ENCODE results near the gene MYLIP.

The MYLIP gene

GRCh38 chr6:16160794-16161193 lies 31.9 kb downstream of the MYLIP start:
- Histone ChIP-seq H3K9ac (ENCODE audit: low read length) (no peak overlapping the region), H4K20me1 (ENCODE audit: low read depth, low read length) (no peaks in the 10 kb centered on the region), H3K9me2 (replicated peaks; ENCODE audit: insufficient read depth, low read length) (no peaks in the 10 kb centered on the region), H3K79me2 (ENCODE audit: insufficient read depth, low read length) (no peaks in the 10 kb centered on the region), H3K4me2 (ENCODE audit: low read depth, low read length, poor library complexity, severe bottlenecking) (no peak overlapping the region), H3K9me3 (ENCODE audit: insufficient read depth, low read length) (peaks cover 10% of the 10 kb centered on the region; the same call in 1 of the 2 replicates), H3F3A (ENCODE audit: insufficient read depth) (no peaks in the 10 kb centered on the region), H2AFZ (ENCODE audit: low read depth, low read length, severe bottlenecking) (no peak overlapping the region), H3K36me3 (ENCODE audit: low read length) (peaks cover 7% of the 10 kb centered on the region; the same call in 1 of the 2 replicates), H3K4me3 (ENCODE audit: insufficient read depth, low read length, poor library complexity, severe bottlenecking) (no peak overlapping the region), H3K27me3 (ENCODE audit: low read length) (no peaks in the 10 kb centered on the region), H3K27ac (ENCODE audit: low read depth, low read length) (no peak overlapping the region)
- TF ChIP-seq EZH2phosphoT487 (conservative IDR thresholded peaks at IDR 0.05; ENCODE audit: low read length) (no peak), CTCF (IDR thresholded peaks at IDR 0.05; ENCODE audit: insufficient read depth, low read length, poor library complexity, severe bottlenecking) (no peak)

- no peak overlapping the region for H3K4me3 ChIP-seq (ENCODE audit: insufficient read depth, low read length, poor library complexity, severe bottlenecking)
- no peaks in the 10 kb centered on the region for H3K9me2 ChIP-seq (replicated peaks; ENCODE audit: insufficient read depth, low read length)
- no peak overlapping the region for H3K4me2 ChIP-seq (ENCODE audit: low read depth, low read length, poor library complexity, severe bottlenecking)
- no peaks in the 10 kb centered on the region for H3K27me3 ChIP-seq (ENCODE audit: low read length)
- no peaks in the 10 kb centered on the region for H3K79me2 ChIP-seq (ENCODE audit: insufficient read depth, low read length)
- no peak overlapping the region for H3K9ac ChIP-seq (ENCODE audit: low read length)
- no peak overlapping the region for H3K27ac ChIP-seq (ENCODE audit: low read depth, low read length)
- H3K9me3 ChIP-seq (ENCODE audit: insufficient read depth, low read length) = no peaks in the 10 kb centered on the region
- no peaks in the 10 kb centered on the region for H4K20me1 ChIP-seq (ENCODE audit: low read depth, low read length)
- H3K36me3 ChIP-seq (ENCODE audit: low read length) = no peaks in the 10 kb centered on the region
- no peaks in the 10 kb centered on the region for H3F3A ChIP-seq (ENCODE audit: insufficient read depth)
- H2AFZ ChIP-seq (ENCODE audit: low read depth, low read length, severe bottlenecking) = no peak overlapping the region
- TF ChIP-seq CTCF (IDR thresholded peaks at IDR 0.05; ENCODE audit: insufficient read depth, low read length, poor library complexity, severe bottlenecking) (no peak), EZH2phosphoT487 (conservative IDR thresholded peaks at IDR 0.05; ENCODE audit: low read length) (no peak)
Measured at GRCh38 chr6:16162003-16162402, 33.1 kb downstream of the MYLIP start.

- no peaks in the 10 kb centered on the region for H3K79me2 ChIP-seq (ENCODE audit: insufficient read depth, low read length)
Measured at GRCh38 chr6:16163066-16163465, 34.2 kb downstream of the MYLIP start.

More at GRCh38 chr6:16163066-16163465, 34.2 kb downstream of the MYLIP start:
- Histone ChIP-seq H2AFZ (ENCODE audit: low read depth, low read length, severe bottlenecking) (no peak overlapping the region), H3K27me3 (ENCODE audit: low read length) (no peaks in the 10 kb centered on the region), H4K20me1 (ENCODE audit: low read depth, low read length) (no peaks in the 10 kb centered on the region), H3K9me3 (ENCODE audit: insufficient read depth, low read length) (no peaks in the 10 kb centered on the region), H3K9me2 (replicated peaks; ENCODE audit: insufficient read depth, low read length) (no peaks in the 10 kb centered on the region), H3K36me3 (ENCODE audit: low read length) (no peaks in the 10 kb centered on the region), H3K9ac (ENCODE audit: low read length) (no peak overlapping the region), H3K27ac (ENCODE audit: low read depth, low read length) (no peak overlapping the region), H3K4me3 (ENCODE audit: insufficient read depth, low read length, poor library complexity, severe bottlenecking) (no peak overlapping the region), H3K4me2 (ENCODE audit: low read depth, low read length, poor library complexity, severe bottlenecking) (no peak overlapping the region), H3F3A (ENCODE audit: insufficient read depth) (no peaks in the 10 kb centered on the region)
- no peak for TF ChIP-seq EZH2phosphoT487 (conservative IDR thresholded peaks at IDR 0.05; ENCODE audit: low read length)
- TF ChIP-seq CTCF (IDR thresholded peaks at IDR 0.05; ENCODE audit: insufficient read depth, low read length, poor library complexity, severe bottlenecking) = no peak
